Stimulated activated CD8-positive, alpha-beta memory T cell treated with anti-CD3 and anti-CD28 coated beads, Interleukin-7, amount 100 ng/mL, for 4 hours (primary cell): ENCODE measurements around the gene SLC2A1.
A peak's percentile ranks its signal among the peaks of the same experiment; 100 is the strongest.

Experiments
- DNase-seq, 2 donors: peaks; one replicate each; pipeline ENCODE4 v3.0.0-alpha.2; 2020; ENCODE audit warnings: low read depth in 2 of 2

The SLC2A1 gene

GRCh38 chr1:42942444-42942843 lies 16.2 kb downstream of the SLC2A1 start:
- no peak for DNase-seq

- DNase-seq: no peak
Observed at GRCh38 chr1:42941640-42942330, 16.9 kb downstream of the SLC2A1 start.

- no peak for DNase-seq
Observed at GRCh38 chr1:42940851-42941639, 17.6 kb downstream of the SLC2A1 start.

GRCh38 chr1:42938645-42939615 lies 19.7 kb downstream of the SLC2A1 start:
- DNase-seq: no peak

- no peak for DNase-seq
Observed at GRCh38 chr1:42937836-42938644, 20.6 kb downstream of the SLC2A1 start.

GRCh38 chr1:42937141-42937696 lies 21.4 kb downstream of the SLC2A1 start:
- no peak for DNase-seq

- DNase-seq: peak in 1 of 2 donors; percentile 43
Observed at GRCh38 chr1:42936309-42937078, 22.2 kb downstream of the SLC2A1 start.

- DNase-seq: no peak
Observed at GRCh38 chr1:42935971-42936308, 22.7 kb downstream of the SLC2A1 start.

GRCh38 chr1:42935313-42935895 lies 23.3 kb downstream of the SLC2A1 start:
- DNase-seq: no peak

GRCh38 chr1:42934541-42935312 lies 23.9 kb downstream of the SLC2A1 start:
- no peak for DNase-seq

GRCh38 chr1:42933610-42934491 lies 24.8 kb downstream of the SLC2A1 start:
- no peak for DNase-seq

- no peak for DNase-seq
Observed at GRCh38 chr1:42933060-42933586, 25.5 kb downstream of the SLC2A1 start.

- no peak for DNase-seq
Observed at GRCh38 chr1:42932442-42932941, 26.2 kb downstream of the SLC2A1 start.

- peak; percentile 71 to 72 for DNase-seq
Observed at GRCh38 chr1:42931911-42932422, 26.7 kb downstream of the SLC2A1 start.

- DNase-seq: peak in 1 of 2 donors; percentile 35
Observed at GRCh38 chr1:42931108-42931539, 27.5 kb downstream of the SLC2A1 start.

- DNase-seq: no peak
Observed at GRCh38 chr1:42930178-42931107, 28.2 kb downstream of the SLC2A1 start.
